Activated T-cell treated with anti-CD3 and anti-CD28 coated beads, Interleukin-2, amount 50 U/mL, for 1 hour (primary cell): ENCODE data around the gene SLCO2B1.

Experiments used
- DNase-seq: peaks from one replicate; pipeline ENCODE4 v3.0.0-alpha.2; 2020

Gene SLCO2B1

GRCh38 chr11:75145972-75146519, 4.9 kb upstream of the SLCO2B1 start:
- DNase-seq: no peak

- no peak for DNase-seq
Measured at GRCh38 chr11:75146711-75147110, 4.2 kb upstream of the SLCO2B1 start.

GRCh38 chr11:75147191-75147874, 3.6 kb upstream of the SLCO2B1 start:
- no peak for DNase-seq

GRCh38 chr11:75147875-75148263, 3.0 kb upstream of the SLCO2B1 start:
- no peak for DNase-seq

- no peak for DNase-seq
Measured at GRCh38 chr11:75148436-75148983, 2.4 kb upstream of the SLCO2B1 start.

GRCh38 chr11:75149766-75150465, 991 bp upstream of the SLCO2B1 start:
- no peak for DNase-seq

DNA sequence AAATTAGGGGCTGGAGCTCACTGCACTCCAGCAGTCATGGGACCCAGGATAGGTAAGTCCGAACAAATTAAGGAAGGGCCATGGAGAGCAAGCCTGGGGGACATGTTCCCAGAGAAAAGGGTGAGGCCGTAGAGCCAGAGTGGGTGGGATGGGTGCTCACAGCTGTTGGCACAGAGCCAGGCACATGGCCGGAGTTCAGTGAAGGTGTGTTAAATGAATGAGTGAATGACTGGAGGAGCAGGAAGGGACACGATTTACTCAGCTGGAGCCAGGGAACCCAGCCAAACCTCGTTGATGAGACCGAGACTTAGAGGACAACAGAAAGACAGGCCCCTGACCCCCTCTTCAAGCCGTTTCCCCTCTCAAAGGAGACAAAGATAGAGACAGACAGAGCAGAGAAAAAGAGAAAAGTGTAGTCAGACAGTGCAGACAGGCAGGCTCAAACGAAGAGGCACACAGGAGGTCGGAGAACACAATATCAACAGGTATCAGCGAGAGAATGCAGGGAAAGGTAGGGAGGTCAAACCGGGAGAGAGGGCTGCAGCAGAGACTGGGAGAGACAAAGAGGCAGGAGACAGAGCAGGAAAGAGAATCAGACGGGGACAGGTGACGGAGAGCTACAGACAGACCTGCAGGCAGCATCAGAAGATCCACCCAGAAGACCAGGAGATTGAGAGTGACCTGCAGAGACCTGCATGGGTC, 590 bp downstream of the SLCO2B1 start:
- no peak for DNase-seq

GRCh38 chr11:75152090-75152489, 1.2 kb downstream of the SLCO2B1 start:
- no peak for DNase-seq

DNA sequence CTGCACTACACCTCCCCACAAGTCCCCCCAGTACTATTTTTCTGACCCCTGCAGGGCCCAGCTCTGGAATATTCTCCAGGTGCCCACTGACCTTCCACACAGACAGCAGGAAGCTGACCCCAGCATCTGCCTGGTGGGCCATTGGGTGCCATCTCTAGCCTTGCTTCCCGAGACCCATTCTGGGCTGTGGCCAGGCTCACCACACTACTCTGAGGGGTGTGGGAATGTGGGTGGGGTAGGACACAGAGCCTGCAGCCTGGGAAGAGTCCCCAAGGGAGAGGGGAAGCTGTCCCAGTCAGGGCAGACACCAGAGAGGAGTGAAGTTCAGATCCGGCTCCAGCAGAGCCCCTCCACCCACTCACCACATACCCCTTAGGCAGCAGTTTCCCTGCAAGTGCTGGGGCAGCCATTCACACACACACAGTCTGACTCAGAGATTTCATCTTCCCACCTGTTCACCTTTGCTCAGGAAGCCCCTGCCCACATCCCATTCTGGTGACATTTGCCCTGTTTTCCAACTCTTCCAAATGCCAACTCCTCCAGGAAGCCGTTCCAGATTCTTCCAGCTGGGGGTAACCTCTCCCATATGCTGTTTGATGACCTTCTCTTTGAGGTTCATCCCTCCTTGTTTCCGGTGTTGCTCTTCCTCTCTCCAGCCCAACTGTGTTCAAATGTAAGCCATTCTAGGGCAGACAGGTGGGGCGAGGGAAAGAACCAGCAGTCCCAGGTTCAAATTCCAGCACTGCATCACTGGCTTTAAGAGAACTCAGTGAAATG, 1.9 kb downstream of the SLCO2B1 start:
- no peak for DNase-seq

DNA sequence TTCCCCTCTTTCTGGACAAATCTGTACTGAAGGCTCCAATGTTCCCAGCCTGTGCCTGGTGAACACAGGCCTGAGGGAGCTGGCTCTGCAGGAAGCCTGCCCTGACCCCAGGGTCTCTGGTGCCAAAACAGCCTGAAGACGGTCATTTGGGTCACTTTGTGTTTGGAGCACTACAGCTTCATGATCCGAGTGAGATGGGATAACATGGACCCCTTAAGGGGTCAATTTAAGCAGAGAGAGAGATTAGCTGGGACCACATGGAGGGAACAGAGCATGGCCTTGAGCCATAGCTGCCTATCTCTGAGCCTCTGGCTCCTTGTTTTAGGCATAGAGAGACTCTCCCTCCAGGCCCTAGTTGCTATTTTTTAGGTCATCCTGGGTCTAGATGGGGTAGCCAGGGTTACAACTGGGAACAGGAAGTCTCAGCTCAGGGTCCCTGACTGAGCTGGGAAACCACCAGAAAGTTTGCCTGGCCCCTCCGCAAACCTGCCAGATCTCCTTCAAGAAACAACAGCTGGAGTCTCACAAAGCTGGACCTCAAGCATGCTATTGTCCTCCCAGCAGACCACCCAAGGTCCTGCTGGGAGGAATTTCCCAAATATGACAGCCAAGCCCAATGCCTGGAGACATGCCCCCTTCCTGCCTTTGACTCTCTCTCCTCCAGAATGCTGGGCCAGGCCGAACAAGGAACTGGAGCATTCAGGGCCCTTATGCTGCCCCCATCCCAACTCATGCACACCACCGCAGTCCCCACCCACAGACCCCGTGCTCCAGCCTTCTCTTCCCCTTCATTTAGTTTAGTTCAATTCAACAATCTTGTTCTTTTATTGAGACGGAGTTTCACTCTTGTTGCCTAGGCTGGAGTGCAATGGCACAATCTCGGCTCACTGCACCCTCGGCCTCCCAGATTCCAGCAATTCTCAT, 4.0 kb downstream of the SLCO2B1 start:
- no peak for DNase-seq

GRCh38 chr11:75155570-75156422, 4.9 kb downstream of the SLCO2B1 start:
- DNase-seq: no peak

DNA sequence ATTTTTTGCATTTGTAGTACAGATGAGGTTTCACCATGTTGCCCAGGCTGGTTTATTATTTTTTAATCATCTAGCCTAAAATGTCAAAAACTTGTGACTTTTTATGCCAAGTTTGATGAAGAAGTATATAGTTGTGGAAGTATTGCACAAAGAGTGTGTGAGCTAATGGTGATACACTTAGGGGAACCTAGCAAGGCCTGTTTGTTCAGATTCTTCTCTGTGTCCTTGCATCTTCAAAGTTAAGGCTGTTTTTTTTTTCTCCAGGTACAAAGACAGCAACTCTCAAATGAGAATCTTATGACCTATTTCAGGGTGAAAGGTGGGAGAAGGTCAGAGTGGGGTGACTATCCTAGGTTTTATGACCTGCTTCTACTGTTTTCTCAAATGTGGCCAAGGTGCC, 7.3 kb downstream of the SLCO2B1 start:
- no peak for DNase-seq

- no peak for DNase-seq
Measured at GRCh38 chr11:75158696-75159150, 7.8 kb downstream of the SLCO2B1 start.

DNA sequence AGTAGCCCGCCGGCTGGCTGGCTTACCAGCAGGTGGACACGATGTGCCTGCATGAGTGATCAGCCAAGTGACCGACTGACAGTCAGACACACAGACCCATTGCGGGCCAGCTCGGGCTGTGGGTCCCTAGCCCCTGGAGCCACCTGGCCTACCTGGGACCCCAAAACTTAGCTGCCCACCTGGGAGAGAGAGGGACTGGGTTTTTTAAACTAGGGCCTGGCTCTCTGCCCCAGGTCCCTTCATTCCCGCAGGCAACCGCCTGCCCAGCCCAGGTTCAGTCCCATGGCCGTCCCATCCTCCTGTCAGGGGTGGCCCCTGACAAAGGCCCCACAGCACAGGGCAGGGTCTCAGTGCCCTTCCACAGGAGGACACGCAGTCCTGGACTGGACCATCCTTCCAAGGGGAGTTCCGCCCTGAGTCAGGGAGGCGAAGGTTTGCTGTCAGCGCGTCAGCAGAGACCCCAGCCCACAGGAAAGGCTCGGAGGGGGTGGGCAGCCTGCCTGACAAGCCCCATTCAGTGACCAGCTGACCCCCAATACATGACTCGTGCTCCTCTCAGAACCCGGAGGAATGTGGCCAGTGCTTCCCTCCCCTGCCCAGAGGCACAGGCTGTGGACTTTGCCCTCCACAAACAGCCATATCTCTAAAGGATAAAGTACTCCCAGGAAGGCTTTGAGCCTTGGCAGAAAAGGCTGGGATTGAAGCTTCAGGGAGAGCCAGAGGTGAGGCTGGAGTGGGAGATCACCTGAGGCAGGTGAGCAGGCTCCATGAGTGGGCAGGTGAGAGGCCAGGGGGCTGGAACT, 8.4 kb downstream of the SLCO2B1 start:
- no peak for DNase-seq

DNA sequence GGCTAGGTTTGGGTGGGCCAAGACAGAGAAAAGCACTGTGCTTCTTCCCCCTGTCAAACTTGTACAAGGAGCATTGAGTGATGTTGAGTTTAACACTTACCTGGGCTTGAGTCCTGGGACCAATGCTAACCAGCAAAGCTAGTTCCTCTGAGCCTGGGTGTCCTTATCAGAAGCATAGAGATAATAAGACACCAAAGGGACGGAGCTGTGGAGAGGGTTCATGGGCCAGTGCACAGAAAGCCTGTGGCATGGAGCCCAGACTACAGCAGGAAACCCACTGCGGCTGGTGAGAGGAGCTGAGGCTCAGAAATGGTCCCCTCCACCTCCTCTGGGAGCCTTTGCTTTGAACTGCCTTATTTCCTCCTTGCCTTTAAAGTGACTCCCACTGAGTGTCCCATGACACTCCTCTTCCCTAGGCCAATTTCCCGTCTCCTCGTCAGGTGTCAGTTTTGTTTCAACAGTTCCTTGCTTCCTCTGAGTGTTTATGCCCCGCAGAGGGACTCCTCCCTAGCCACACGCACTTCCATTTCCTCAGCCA, 9.4 kb downstream of the SLCO2B1 start:
- DNase-seq: no peak

GRCh38 chr11:75160880-75161279, 10.0 kb downstream of the SLCO2B1 start:
- DNase-seq: no peak

- DNase-seq: no peak
Measured at GRCh38 chr11:75161506-75162095, 10.7 kb downstream of the SLCO2B1 start.

GRCh38 chr11:75162954-75163353, 12.0 kb downstream of the SLCO2B1 start:
- DNase-seq: no peak
